Keratinocyte (primary cell): ENCODE measurements around the gene BRK1. TPM values are rescaled to one million over a fixed set of nuclear protein-coding genes. Genes with fewer than 3 reads are reported as not detected.
"Not testable (repeated sequence)": the region's sequence is repeated elsewhere in the genome, so short reads cannot be mapped to it uniquely, and the experiment has no call there.

Experiments used
- DNase-seq: peaks from one replicate; pipeline ENCODE4 v3.0.0-alpha.2; 2011; ENCODE audit warnings: low read depth, missing footprints, low spot score
- FAIRE-seq: peaks from 2 replicates; lab custom pipeline; 2011; peaks lifted over from hg19 to GRCh38; lab: Jason Lieb, UNC
- H2AFZ ChIP-seq: 2 replicates; pipeline ENCODE4 v1.6.0; 2012; ENCODE audit warnings: low read length, control low read depth, inconsistent platforms; ENCODE audit not compliant: control insufficient read depth
- H3K27ac ChIP-seq: 2 replicates; pipeline ENCODE4 v1.5.1; 2011; ENCODE audit warnings: low read length; ENCODE audit not compliant: control insufficient read depth, insufficient read depth
- H3K27me3 ChIP-seq: 3 replicates; pipeline ENCODE4 v1.6.0; 2011; ENCODE audit warnings: low read length; ENCODE audit not compliant: control insufficient read depth, insufficient read depth; ENCODE audit errors: extremely low read depth
- H3K36me3 ChIP-seq, 2 experiments: 2 replicates in 1 of 2; 3 replicates in 1 of 2; pipeline ENCODE4 v1.5.1; 2011; ENCODE audit warnings: low read length in 2 of 2, mild to moderate bottlenecking in 1 of 2; ENCODE audit not compliant: control insufficient read depth in 2 of 2, insufficient read depth in 2 of 2; ENCODE audit errors: extremely low read depth in 1 of 2
- H3K4me1 ChIP-seq: 3 replicates; pipeline ENCODE4 v1.5.1; 2011; ENCODE audit warnings: low read length; ENCODE audit not compliant: control insufficient read depth, insufficient read depth; ENCODE audit errors: extremely low read depth
- H3K4me2 ChIP-seq: 3 replicates; pipeline ENCODE4 v1.6.0; 2011; ENCODE audit warnings: low read depth, low read length; ENCODE audit not compliant: control insufficient read depth, insufficient read depth; ENCODE audit errors: extremely low read depth
- H3K4me3 ChIP-seq, 3 experiments: fragments of 200-600 bp in 1 of 3; sonication (generic) in 1 of 3; 2 replicates in 2 of 3; 3 replicates in 1 of 3; pipeline ENCODE4 v1.5.1; 2011 to 2016; ENCODE audit warnings: low read length in 3 of 3, mild to moderate bottlenecking in 3 of 3, control low read depth in 2 of 3, inconsistent platforms in 1 of 3, low read depth in 1 of 3, mixed read lengths in 1 of 3, mixed run types in 1 of 3, moderate library complexity in 1 of 3; ENCODE audit not compliant: control insufficient read depth in 2 of 3, insufficient read depth in 2 of 3; ENCODE audit errors: extremely low read depth in 1 of 3
- H3K79me2 ChIP-seq: 2 replicates; pipeline ENCODE4 v1.6.0; 2012; ENCODE audit warnings: low read length; ENCODE audit not compliant: control insufficient read depth, insufficient read depth
- H3K9ac ChIP-seq: 3 replicates; pipeline ENCODE4 v1.6.0; 2011; ENCODE audit warnings: low read length; ENCODE audit not compliant: control insufficient read depth, insufficient read depth; ENCODE audit errors: extremely low read depth
- H3K9me1 ChIP-seq: 3 replicates; pipeline ENCODE4 v1.6.0; 2011; ENCODE audit warnings: low read length; ENCODE audit not compliant: control insufficient read depth, insufficient read depth; ENCODE audit errors: extremely low read depth
- H3K9me3 ChIP-seq: 2 replicates; pipeline ENCODE4 v1.5.1; 2012; ENCODE audit warnings: low read depth, low read length; ENCODE audit not compliant: control insufficient read depth
- H4K20me1 ChIP-seq: 3 replicates; pipeline ENCODE4 v1.6.0; 2011; ENCODE audit warnings: low read length; ENCODE audit not compliant: control insufficient read depth, insufficient read depth; ENCODE audit errors: extremely low read depth
- dilution Hi-C: fragments of 300-500 bp; cut with MboI; formaldehyde crosslinking; loops from one replicate; pipeline ENCODE4 v1.7.0; 2020; ENCODE audit warnings: low sequenced_read_pairs; ENCODE audit not compliant: extremely low pct_ligation_motif_present
- polyA plus RNA-seq, 5 experiments: library from polyadenylated mRNA; depleted of rRNA in 3 of 5; stranded (reverse) in 3 of 5; stranded (forward) in 1 of 5; unstranded in 1 of 5; fragments of >200 nt; gene quantifications; 1 replicate in 1 of 5; 2 replicates in 3 of 5; 3 replicates in 1 of 5; pipeline versions ENCODE4 v1.2.1 to v1.2.3, GENCODE V29; 2011 to 2012; ENCODE audit warnings: missing spikeins in 2 of 5, low read depth in 1 of 5, low replicate concordance in 1 of 5

BRK1 gene
- polyA plus RNA-seq, 1 donor (not counting 4 experiments of a cell fraction or from before 2014, with no cell fraction given) = 295 TPM

DNA sequence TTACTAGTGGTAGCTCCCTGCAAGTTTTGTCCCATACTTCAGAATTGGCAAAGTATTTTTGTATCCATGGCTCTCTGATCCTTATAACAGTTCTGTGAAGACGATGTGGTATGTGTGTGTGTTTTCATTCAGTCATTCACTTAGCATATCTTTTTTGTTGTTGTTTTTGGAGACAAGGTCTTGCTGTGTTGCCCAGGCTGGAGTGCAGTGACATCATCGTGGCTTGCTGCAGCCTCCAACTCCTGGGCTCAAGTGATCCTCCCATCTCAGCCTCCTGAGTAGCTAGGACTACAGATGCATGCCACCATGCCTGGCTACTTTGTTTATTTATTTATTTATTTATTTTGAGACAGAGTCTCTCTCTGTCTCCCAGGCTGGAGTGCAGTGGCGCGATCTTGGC, 60.7 kb downstream of the BRK1 start:
- H3K4me2 ChIP-seq, H3K27ac ChIP-seq, H3K9me1 ChIP-seq, H3K4me1 ChIP-seq, DNase-seq, dilution Hi-C loops, H3K9me3 ChIP-seq, H4K20me1 ChIP-seq, H3K9ac ChIP-seq, H3K27me3 ChIP-seq, H3K79me2 ChIP-seq, H3K36me3 ChIP-seq, FAIRE-seq, H2AFZ ChIP-seq, H3K4me3 ChIP-seq: not testable (repeated sequence)

Other genes with a start within 250 kb of the BRK1 start
- not detected in 3 replicates for gene CIDEC, start 235.4 kb upstream of the BRK1 start, polyA plus RNA-seq
- 45.1 to 61.1 TPM (median 48.0 TPM) in 3 replicates for gene JAGN1, start 225.1 kb upstream of the BRK1 start, polyA plus RNA-seq
- gene IL17RE, start 212.8 kb upstream of the BRK1 start, polyA plus RNA-seq = 10.7 to 24.4 TPM (median 16.0 TPM) in 3 replicates
- 6.3 to 12.7 TPM (median 7.4 TPM) in 3 replicates for gene IL17RC, start 198.6 kb upstream of the BRK1 start, polyA plus RNA-seq
- 11.2 to 19.2 TPM (median 17.1 TPM) in 3 replicates for gene CRELD1, start 181.8 kb upstream of the BRK1 start, polyA plus RNA-seq
- 0.22 to 0.49 TPM (median 0.41 TPM) in 3 replicates for gene PRRT3, start 163.3 kb upstream of the BRK1 start, polyA plus RNA-seq
- gene EMC3, start 128.8 kb upstream of the BRK1 start, polyA plus RNA-seq = 106 to 160 TPM (median 120 TPM) in 3 replicates
- 3.4 to 20.8 TPM (median 12.5 TPM) in 3 replicates for gene FANCD2, start 89.2 kb upstream of the BRK1 start, polyA plus RNA-seq
- gene FANCD2OS, start 7.4 kb upstream of the BRK1 start, polyA plus RNA-seq = not detected in 3 replicates
- gene VHL, start 26.1 kb downstream of the BRK1 start, polyA plus RNA-seq = 13.5 to 18.3 TPM (median 13.5 TPM) in 3 replicates
- gene IRAK2, start 49.2 kb downstream of the BRK1 start, polyA plus RNA-seq = 3.5 to 6.2 TPM (median 5.3 TPM) in 3 replicates
- 13.4 to 20.0 TPM (median 13.8 TPM) in 3 replicates for gene TATDN2, start 132.8 kb downstream of the BRK1 start, polyA plus RNA-seq
- gene GHRL, start 177.3 kb downstream of the BRK1 start, polyA plus RNA-seq = not detected in 3 replicates
- 120 to 165 TPM (median 124 TPM) in 3 replicates for gene SEC13, start 205.4 kb downstream of the BRK1 start, polyA plus RNA-seq